Activated T-cell treated with anti-CD3 and anti-CD28 coated beads, Interleukin-2, amount 50 U/mL, for 48 hours (primary cell): ENCODE results near the gene REC114.
"Not testable (repeated sequence)": the region's sequence is repeated elsewhere in the genome, so short reads cannot be mapped to it uniquely, and the experiment has no call there.

Experiments
- DNase-seq, 2 experiments: peaks; one replicate each; pipeline ENCODE4 v3.0.0-alpha.2; 2020

The REC114 gene

GRCh38 chr15:73538563-73539211, 95.7 kb downstream of the REC114 start:
- DNase-seq: no peak

GRCh38 chr15:73539212-73540128, 96.5 kb downstream of the REC114 start:
- no peak for DNase-seq

- DNase-seq: no peak
Measured at GRCh38 chr15:73540161-73540560, 97.2 kb downstream of the REC114 start.

GRCh38 chr15:73541479-73541878, 98.5 kb downstream of the REC114 start:
- no peak for DNase-seq

GRCh38 chr15:73548925-73549324, 106.0 kb downstream of the REC114 start:
- DNase-seq: not testable (repeated sequence)

GRCh38 chr15:73550190-73550589, 107.2 kb downstream of the REC114 start:
- no peak for DNase-seq

- DNase-seq: no peak
Measured at GRCh38 chr15:73555080-73555479, 112.1 kb downstream of the REC114 start.

GRCh38 chr15:73558529-73558928, 115.6 kb downstream of the REC114 start:
- no peak for DNase-seq

- DNase-seq: no peak
Measured at GRCh38 chr15:73560501-73561117, 117.6 kb downstream of the REC114 start.

- no peak for DNase-seq
Measured at GRCh38 chr15:73564255-73564654, 121.3 kb downstream of the REC114 start.

- no peak for DNase-seq
Measured at GRCh38 chr15:73567020-73567419, 124.1 kb downstream of the REC114 start.

GRCh38 chr15:73568564-73569280, 125.8 kb downstream of the REC114 start:
- no peak for DNase-seq

- no peak for DNase-seq
Measured at GRCh38 chr15:73569361-73569760, 126.4 kb downstream of the REC114 start.

GRCh38 chr15:73570355-73571032, 127.5 kb downstream of the REC114 start:
- no peak for DNase-seq

- DNase-seq: no peak
Measured at GRCh38 chr15:73571346-73571745, 128.4 kb downstream of the REC114 start.

GRCh38 chr15:73572296-73572695, 129.3 kb downstream of the REC114 start:
- DNase-seq: no peak

- DNase-seq: no peak
Measured at GRCh38 chr15:73573037-73573436, 130.1 kb downstream of the REC114 start.

- DNase-seq: no peak
Measured at GRCh38 chr15:73573572-73573971, 130.6 kb downstream of the REC114 start.

- no peak for DNase-seq
Measured at GRCh38 chr15:73575636-73576247, 132.8 kb downstream of the REC114 start.

GRCh38 chr15:73577593-73577992, 134.6 kb downstream of the REC114 start:
- DNase-seq: not testable (repeated sequence)

- DNase-seq: no peak
Measured at GRCh38 chr15:73578026-73578425, 135.1 kb downstream of the REC114 start.

- DNase-seq: no peak
Measured at GRCh38 chr15:73582851-73583379, 140.0 kb downstream of the REC114 start.
